Karpas-422 (cell line): ENCODE data around the gene CBR3. TPM values are rescaled to one million over a fixed set of nuclear protein-coding genes. Genes with fewer than 3 reads are reported as not detected.

Source experiments
- DNase-seq: peaks from one replicate; pipeline ENCODE4 v3.0.0-alpha.2; 2015
- H2AFZ ChIP-seq: fragments of 200-600 bp; sonication (generic); 2 replicates; pipeline ENCODE4 v1.6.1; 2014; ENCODE audit warnings: antibody characterized with exemption, low read length, mixed read lengths
- H3K27ac ChIP-seq: fragments of 200-600 bp; sonication (generic); 2 replicates; pipeline ENCODE4 v1.5.1; 2014; ENCODE audit warnings: mild to moderate bottlenecking, low read length, moderate library complexity
- H3K27me3 ChIP-seq: fragments of 200-600 bp; sonication (generic); 2 replicates; pipeline ENCODE4 v1.6.1; 2014; ENCODE audit warnings: low read length, mixed read lengths
- H3K36me3 ChIP-seq: fragments of 200-600 bp; sonication (generic); 2 replicates; pipeline ENCODE4 v1.6.1; 2014; ENCODE audit warnings: low read length, mixed read lengths; ENCODE audit not compliant: insufficient read depth
- H3K4me1 ChIP-seq: fragments of 200-600 bp; sonication (generic); 2 replicates; pipeline ENCODE4 v1.6.1; 2014; ENCODE audit warnings: mild to moderate bottlenecking, low read length, mixed read lengths
- H3K4me2 ChIP-seq: fragments of 200-600 bp; sonication (generic); 2 replicates; pipeline ENCODE4 v1.6.1; 2014; ENCODE audit warnings: low read length, low read depth, mild to moderate bottlenecking; ENCODE audit not compliant: poor library complexity, severe bottlenecking
- H3K4me3 ChIP-seq: fragments of 200-600 bp; sonication (generic); 2 replicates; pipeline ENCODE4 v1.5.1; 2014; ENCODE audit warnings: mild to moderate bottlenecking, antibody characterized with exemption, low read length, mixed read lengths
- H3K79me2 ChIP-seq: fragments of 200-600 bp; sonication (generic); 2 replicates; pipeline ENCODE4 v1.6.1; 2014; ENCODE audit warnings: mild to moderate bottlenecking, low read length, mixed read lengths
- H3K9ac ChIP-seq: fragments of 200-600 bp; sonication (generic); 2 replicates; pipeline ENCODE4 v1.6.0; 2014; ENCODE audit warnings: low read length
- H3K9me2 ChIP-seq: fragments of 200-600 bp; sonication (generic), shearing (Covaris generic); replicated peaks from 2 replicates; pipeline ENCODE4 v1.6.0; 2014; ENCODE audit warnings: mild to moderate bottlenecking, low read length, moderate library complexity; ENCODE audit not compliant: insufficient read depth
- H3K9me3 ChIP-seq: fragments of 300-700, 200-600 bp; sonication (generic); 2 replicates; pipeline ENCODE4 v1.6.1; 2014; ENCODE audit warnings: low read length, mixed read lengths
- H4K20me1 ChIP-seq: fragments of 200-600 bp; sonication (generic); 2 replicates; pipeline ENCODE4 v1.6.1; 2014; ENCODE audit warnings: mild to moderate bottlenecking, antibody characterized with exemption, low read length, low read depth; ENCODE audit not compliant: insufficient read depth
- total RNA-seq: library from RNA; depleted of rRNA; stranded (reverse); fragments of >200 nt; shearing (Covaris generic); gene quantifications from 2 replicates; pipeline ENCODE4 v1.2.3, GENCODE V29; 2014; ENCODE audit warnings: low replicate concordance; rRNA removed

The CBR3 gene
- total RNA-seq: not detected in 2 replicates

DNA sequence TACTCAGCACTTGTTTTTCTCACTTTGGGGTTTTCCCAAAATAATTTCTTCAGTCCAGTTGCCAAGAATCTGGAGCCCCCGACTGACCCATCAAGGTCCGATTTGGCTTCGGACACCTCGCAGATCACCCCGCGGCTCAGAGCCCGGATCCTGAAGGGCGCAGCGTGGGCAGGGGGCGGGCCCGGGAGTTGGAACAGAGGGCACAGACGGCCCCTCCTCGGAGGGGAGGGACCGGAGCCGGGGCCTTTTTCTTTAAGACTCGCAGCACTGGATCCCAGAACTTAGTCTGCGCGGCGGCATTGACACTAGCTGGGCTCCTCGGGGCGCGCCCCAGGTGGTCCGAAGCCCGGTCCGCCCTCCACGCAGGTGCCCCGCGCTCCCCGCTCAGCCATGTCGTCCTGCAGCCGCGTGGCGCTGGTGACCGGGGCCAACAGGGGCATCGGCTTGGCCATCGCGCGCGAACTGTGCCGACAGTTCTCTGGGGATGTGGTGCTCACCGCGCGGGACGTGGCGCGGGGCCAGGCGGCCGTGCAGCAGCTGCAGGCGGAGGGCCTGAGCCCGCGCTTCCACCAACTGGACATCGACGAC is at the start of gene CBR3:
Gene CBR3, plus strand, starts transcription at position 277 of the 588 bp plus-strand sequence. Its CDS starts 114 bp downstream, at position 391.
- H3K27ac ChIP-seq: no peak within 1 kb of the TSS
- no peak within 1 kb of the TSS for H3K9ac ChIP-seq
- H3K9me2 ChIP-seq: no peaks in the 10 kb centered on the region
- no peaks in the 10 kb centered on the region for H4K20me1 ChIP-seq
- H3K4me1 ChIP-seq: no peaks in the 10 kb centered on the region
- no peak for DNase-seq
- no peaks in the 10 kb centered on the region for H3K36me3 ChIP-seq
- H3K79me2 ChIP-seq: no peaks in the 10 kb centered on the region
- H3K4me3 ChIP-seq: no peak within 1 kb of the TSS
- no peaks in the 10 kb centered on the region for H3K27me3 ChIP-seq
- no peak within 1 kb of the TSS for H2AFZ ChIP-seq
- H3K4me2 ChIP-seq: no peak within 1 kb of the TSS
- no peaks in the 10 kb centered on the region for H3K9me3 ChIP-seq

DNA sequence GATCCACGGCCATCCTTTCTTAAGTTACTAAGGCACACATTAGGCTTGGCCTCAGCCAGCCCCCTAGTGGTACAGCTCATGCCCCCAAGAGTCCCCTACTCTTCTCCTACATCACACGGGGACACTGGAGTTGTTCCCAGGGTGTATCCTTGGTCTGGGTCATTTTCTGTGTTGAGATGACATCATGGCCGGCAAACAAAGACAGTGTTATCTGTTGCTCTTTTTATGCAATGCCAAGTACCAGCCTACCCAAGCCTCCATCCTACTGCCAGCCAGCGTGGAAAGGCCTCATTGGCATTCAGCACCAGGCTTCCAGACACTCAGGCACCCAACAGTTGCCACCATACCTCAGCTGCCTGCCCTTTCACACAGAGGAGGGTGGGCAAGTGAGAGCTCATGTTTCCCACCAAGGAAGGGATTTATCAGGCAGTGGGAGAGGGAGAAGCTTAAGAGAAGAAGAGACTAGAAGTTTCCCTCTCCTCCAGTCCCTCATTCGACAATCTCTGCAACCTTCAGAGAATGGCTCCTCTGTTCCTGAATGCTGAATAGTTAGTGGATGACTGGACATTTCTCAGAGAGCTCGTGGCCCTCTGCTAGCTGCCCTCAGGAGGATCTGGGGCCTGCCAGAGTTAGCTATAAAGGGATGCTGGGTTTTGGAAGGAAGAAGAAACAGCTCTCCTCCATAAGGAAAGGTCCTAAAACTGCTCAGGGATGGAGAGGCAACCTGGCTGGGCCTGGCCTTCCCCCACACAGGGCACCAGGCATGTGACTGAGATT is 47.3 kb upstream of the CBR3 start:
- Histone ChIP-seq H3K27me3 (no peaks in the 10 kb centered on the region), H2AFZ (no peak overlapping the region), H3K79me2 (no peaks in the 10 kb centered on the region), H3K27ac (no peak overlapping the region), H3K4me1 (no peaks in the 10 kb centered on the region), H3K9ac (no peak overlapping the region), H3K9me3 (no peaks in the 10 kb centered on the region), H3K4me3 (no peak overlapping the region), H3K9me2 (no peaks in the 10 kb centered on the region), H3K4me2 (no peak overlapping the region), H3K36me3 (no peaks in the 10 kb centered on the region), H4K20me1 (no peaks in the 10 kb centered on the region)
- DNase-seq: peak; percentile 48

DNA sequence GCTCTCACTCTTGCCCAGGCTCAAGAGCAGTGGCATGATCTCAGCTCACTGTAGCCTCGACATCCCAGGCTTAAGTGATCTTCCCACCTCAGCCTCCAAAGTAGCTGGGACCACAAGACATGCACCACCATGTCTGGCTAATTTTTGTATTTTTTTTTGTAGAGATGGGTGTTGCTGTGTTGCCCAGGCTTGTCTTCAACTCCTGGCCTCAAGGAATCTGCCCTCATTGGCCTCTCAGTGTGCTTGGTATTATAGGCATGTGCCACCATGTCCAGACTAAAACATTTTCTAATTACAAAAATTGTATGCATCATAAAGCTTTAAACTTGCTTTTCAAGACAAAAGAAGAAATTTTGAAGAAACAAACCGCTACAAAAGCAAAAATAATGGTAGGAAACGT is 44.9 kb upstream of the CBR3 start:
- Histone ChIP-seq H4K20me1 (no peaks in the 10 kb centered on the region), H3K27ac (no peak overlapping the region), H3K79me2 (no peaks in the 10 kb centered on the region), H3K4me1 (no peaks in the 10 kb centered on the region), H3K36me3 (no peaks in the 10 kb centered on the region), H3K9ac (no peak overlapping the region), H3K9me3 (peaks cover 9% of the 10 kb centered on the region; the same call in 1 of the 2 replicates), H3K9me2 (no peaks in the 10 kb centered on the region), H3K4me3 (no peak overlapping the region), H3K4me2 (no peak overlapping the region), H3K27me3 (peaks cover 7% of the 10 kb centered on the region; the same call in 1 of the 2 replicates), H2AFZ (no peak overlapping the region)
- DNase-seq: no peak

DNA sequence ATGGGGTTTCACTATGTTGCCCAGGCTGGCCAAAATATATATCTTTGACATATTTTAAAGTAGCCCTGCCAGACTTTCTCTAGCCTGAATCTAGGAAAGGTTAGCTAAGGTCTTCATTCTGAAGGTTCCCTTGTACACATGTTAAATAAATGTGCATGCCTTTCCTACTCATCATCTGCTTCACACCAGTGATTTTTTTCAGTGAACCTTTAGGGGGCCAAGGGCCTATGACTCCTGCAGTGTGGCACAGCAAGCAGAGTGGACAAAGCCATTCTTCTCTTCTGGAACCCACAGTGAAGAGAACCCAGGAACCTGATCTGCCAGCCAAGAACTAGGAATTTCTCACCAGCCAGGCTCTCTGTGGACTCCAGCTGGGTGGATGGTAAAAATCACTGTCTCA is 42.2 kb upstream of the CBR3 start:
- H3K4me1 ChIP-seq: peaks cover under 1% of the 10 kb centered on the region; the same call in 1 of the 2 replicates
- H2AFZ ChIP-seq: no peak overlapping the region
- no peaks in the 10 kb centered on the region for H3K9me2 ChIP-seq
- H3K9ac ChIP-seq: no peak overlapping the region
- no peaks in the 10 kb centered on the region for H3K79me2 ChIP-seq
- H3K36me3 ChIP-seq: no peaks in the 10 kb centered on the region
- H3K9me3 ChIP-seq: peaks cover 9% of the 10 kb centered on the region; the same call in 1 of the 2 replicates
- DNase-seq: no peak
- peaks cover 7% of the 10 kb centered on the region; the same call in 1 of the 2 replicates for H3K27me3 ChIP-seq
- H3K27ac ChIP-seq: no peak overlapping the region
- H3K4me3 ChIP-seq: no peak overlapping the region
- H3K4me2 ChIP-seq: no peak overlapping the region
- no peaks in the 10 kb centered on the region for H4K20me1 ChIP-seq

DNA sequence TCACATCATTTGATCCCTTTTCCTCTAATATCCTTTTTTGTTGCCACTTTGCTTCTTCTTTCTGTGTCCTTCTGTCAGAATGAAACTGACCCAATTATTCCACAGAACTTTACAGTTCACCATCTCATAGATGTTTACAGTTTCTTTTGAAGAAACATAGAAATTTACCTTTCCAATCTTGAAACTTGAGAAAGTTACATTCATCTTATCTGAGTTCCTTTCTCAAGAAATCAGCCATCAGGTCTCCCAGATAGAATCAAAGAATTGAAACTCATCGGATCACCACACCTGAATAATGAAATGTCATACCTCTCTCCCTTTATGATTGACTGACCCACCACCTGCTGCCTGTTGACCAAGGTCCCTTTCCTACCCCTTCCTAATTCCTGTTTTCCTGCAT is 41.4 kb upstream of the CBR3 start:
- H3K4me3 ChIP-seq: no peak overlapping the region
- DNase-seq: no peak
- no peaks in the 10 kb centered on the region for H3K36me3 ChIP-seq
- no peak overlapping the region for H2AFZ ChIP-seq
- H3K9me2 ChIP-seq: no peaks in the 10 kb centered on the region
- H3K79me2 ChIP-seq: no peaks in the 10 kb centered on the region
- H3K9ac ChIP-seq: no peak overlapping the region
- no peak overlapping the region for H3K4me2 ChIP-seq
- H4K20me1 ChIP-seq: no peaks in the 10 kb centered on the region
- peaks cover 9% of the 10 kb centered on the region; the same call in 1 of the 2 replicates for H3K9me3 ChIP-seq
- peaks cover 4% of the 10 kb centered on the region for H3K4me1 ChIP-seq
- peaks cover 7% of the 10 kb centered on the region; the same call in 1 of the 2 replicates for H3K27me3 ChIP-seq
- H3K27ac ChIP-seq: no peak overlapping the region

DNA sequence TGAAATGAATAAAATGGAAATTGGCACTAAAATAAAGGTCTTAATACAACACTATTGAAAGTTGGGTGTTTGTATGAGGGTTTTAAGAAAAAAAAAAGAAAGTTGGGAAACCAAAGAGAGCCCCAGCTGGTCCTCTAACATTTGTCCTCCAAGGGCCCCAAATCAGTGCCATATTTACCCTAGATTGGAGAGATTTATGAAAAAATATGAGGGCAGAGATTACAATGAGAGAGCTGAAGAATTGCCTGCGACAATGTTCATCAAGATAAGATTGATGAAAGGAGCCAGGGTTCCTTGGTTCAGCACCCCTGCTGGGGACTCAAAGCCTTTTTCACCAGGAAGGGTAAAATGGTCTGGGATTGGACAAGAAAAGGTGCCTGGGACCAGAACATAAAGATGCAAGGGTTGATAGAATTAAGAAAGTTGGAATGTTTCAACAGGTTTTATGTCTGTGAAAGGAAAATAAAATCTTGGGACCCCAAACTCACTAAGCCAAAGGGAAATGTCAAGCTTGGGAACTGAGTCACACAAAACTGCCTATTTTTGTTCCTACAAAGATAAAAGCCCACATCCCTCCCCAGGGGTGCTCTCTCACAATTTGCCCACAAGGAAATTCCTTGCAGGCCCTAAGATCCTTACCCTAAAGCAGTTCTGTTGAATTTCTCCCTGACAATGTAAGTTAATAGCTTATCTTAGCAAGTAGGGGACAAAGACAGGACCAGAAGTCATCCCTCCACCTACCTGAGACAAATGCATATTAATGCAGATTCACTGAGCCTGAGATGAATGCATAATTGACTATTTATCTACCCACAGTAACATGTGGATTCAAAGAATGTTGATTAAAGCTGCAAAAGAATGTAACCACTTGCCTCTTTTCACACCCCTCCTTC is 38.2 kb upstream of the CBR3 start:
- no peaks in the 10 kb centered on the region for H3K36me3 ChIP-seq
- H3K4me3 ChIP-seq: no peak overlapping the region
- H3K9me2 ChIP-seq: no peaks in the 10 kb centered on the region
- H3K4me2 ChIP-seq: no peak overlapping the region
- H2AFZ ChIP-seq: no peak overlapping the region
- H3K27me3 ChIP-seq: peaks cover 7% of the 10 kb centered on the region; the same call in 1 of the 2 replicates
- no peak for DNase-seq
- peaks cover 4% of the 10 kb centered on the region for H3K4me1 ChIP-seq
- peaks cover 9% of the 10 kb centered on the region; the same call in 1 of the 2 replicates for H3K9me3 ChIP-seq
- no peak overlapping the region for H3K27ac ChIP-seq
- no peak overlapping the region for H3K9ac ChIP-seq
- H3K79me2 ChIP-seq: no peaks in the 10 kb centered on the region
- no peaks in the 10 kb centered on the region for H4K20me1 ChIP-seq

DNA sequence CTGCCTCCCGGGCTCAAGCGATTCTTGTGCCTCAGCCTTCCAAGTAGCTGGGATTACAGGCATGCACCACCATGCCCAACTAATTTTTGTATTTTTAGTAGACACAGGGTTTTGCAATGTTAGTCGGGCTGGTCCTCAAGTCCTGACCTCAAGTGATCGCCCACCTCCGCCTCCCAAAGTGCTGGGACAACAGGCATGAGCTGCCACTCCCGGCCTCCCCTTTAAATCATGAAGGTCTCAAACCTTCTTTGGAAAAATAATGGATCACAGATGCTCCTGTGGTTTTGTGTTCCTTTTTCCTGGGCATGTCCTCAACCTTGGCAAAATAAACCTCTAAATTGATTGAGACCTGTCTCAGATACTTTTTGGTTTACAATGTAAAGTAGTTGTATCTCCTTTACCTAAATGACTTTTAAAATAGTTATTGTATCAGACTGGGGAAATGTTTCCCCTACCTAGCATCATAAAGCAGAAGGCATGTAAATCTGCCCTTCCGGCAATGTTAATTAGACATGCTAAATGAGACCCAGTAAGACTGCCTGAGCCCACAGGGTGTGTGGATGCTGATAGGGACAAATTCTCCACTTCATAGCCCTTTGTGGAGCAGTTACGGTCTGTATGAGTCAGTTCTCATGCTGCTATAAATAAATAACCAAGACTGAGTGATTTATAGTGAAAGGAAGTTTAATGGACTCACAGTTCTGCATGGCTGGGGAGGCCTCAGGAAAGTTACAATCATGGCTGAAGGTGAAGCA is 37.3 kb upstream of the CBR3 start:
- Histone ChIP-seq H3K79me2 (no peaks in the 10 kb centered on the region), H3K4me1 (peaks cover 4% of the 10 kb centered on the region), H4K20me1 (no peaks in the 10 kb centered on the region), H3K9me3 (peaks cover 9% of the 10 kb centered on the region; the same call in 1 of the 2 replicates), H3K27me3 (peaks cover 7% of the 10 kb centered on the region; the same call in 1 of the 2 replicates), H3K36me3 (no peaks in the 10 kb centered on the region), H3K4me2 (no peak overlapping the region), H2AFZ (no peak overlapping the region), H3K9me2 (no peaks in the 10 kb centered on the region), H3K4me3 (no peak overlapping the region), H3K9ac (no peak overlapping the region), H3K27ac (no peak overlapping the region)
- DNase-seq: no peak
